GM21825 (cell line): ENCODE results near the gene INTS14.

Experiments
- ATAC-seq: cut with Tn5 transposase; IDR thresholded peaks from one replicate; pipeline ENCODE4 v1.9.1; 2021; ENCODE audit warnings: mild to moderate bottlenecking, moderate library complexity; ENCODE audit not compliant: unreplicated experiment

The INTS14 gene

DNA sequence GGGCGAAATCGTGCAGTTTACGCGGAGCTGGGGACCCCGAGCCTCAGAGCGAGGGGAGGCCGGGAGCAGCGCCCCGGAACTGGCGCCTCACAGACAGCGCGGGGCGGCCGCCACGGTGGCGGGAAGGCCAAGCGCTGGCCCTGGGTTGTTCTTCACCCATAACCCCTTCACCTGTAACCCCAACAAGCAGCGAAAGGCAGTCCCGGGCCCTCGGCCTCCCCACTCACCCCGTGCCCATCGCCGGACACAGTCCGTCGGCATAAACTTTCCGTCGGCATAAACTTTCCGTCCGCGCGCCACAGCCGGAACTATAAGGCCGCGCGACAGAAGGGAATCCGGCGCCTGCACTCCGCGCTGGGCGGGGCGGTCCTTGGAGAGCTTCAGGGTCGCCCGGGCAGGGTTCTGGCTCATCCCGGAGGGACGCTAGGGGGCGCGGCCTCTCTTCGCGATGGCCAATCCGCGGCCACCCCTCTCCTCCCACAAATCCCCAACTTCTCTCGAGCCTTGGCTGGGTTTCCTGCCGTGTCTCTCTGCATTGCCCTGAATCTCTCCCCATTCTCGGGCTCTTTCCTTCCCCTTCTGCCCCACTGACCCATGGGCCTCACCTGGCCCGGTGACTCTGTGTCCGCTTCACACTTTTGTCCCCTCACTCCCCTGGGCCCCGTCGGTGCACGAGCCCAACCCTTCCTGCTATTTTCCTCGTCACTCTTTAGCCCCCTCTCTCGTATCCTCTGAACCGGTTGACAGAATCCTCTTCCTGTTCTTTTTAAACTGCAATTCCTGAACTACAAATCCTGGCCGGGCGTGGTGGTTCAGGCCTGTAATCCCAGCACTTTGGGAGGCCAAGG lies at the start of gene INTS14:
INTS14 (minus strand) TSS at position 261 of the 848 bp plus-strand sequence. CDS start 3,751 bp downstream, outside the sequence.
- ATAC-seq: peak; percentile 93

DNA sequence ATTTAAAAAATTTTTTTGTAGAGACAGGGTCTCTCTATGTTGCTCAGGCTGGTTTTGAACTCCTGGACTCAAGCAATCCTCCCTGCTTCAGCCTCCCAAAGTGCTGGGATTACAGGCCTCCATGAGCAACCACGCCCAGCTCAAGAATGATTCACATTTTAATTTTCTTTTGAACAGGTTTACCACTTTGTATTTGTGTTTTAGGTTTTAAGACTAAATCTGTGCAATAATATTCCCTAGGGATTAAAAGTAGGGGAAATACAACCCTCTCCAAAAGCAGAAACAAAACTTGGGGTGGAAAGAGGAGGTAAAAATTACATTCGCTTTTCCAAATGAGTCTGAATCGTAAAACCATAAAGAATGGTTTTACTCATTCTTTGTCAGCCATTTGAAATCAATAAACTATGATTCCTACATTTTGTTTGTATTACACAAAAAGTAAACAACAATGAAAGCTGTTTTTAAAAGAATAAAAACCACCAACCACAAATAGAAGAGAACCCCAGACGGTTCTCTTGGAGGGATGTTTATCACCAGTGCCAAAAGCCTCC lies 48.6 kb upstream of the INTS14 start:
- no peak for ATAC-seq

- ATAC-seq: no peak
Observed at GRCh38 chr15:65655457-65655856, 44.5 kb upstream of the INTS14 start.

DNA sequence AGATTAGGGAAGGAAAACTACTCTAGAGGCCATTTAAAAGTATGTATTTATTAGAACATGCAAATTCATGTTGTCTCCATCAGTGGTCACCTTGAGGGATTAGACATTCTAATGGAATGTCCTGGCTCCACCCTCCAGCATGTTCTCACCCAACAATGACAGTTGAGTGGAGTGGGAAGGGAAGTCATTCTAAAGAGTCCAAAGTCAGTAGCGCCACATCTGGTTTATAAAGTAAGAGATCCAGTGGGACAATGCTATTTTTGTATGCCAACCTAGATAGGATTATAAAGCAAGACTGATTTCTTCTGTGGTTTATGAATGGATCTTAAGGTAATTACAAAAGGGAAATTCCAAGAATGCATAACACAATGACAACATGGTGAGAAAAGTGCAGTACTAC lies 44.1 kb upstream of the INTS14 start:
- no peak for ATAC-seq

DNA sequence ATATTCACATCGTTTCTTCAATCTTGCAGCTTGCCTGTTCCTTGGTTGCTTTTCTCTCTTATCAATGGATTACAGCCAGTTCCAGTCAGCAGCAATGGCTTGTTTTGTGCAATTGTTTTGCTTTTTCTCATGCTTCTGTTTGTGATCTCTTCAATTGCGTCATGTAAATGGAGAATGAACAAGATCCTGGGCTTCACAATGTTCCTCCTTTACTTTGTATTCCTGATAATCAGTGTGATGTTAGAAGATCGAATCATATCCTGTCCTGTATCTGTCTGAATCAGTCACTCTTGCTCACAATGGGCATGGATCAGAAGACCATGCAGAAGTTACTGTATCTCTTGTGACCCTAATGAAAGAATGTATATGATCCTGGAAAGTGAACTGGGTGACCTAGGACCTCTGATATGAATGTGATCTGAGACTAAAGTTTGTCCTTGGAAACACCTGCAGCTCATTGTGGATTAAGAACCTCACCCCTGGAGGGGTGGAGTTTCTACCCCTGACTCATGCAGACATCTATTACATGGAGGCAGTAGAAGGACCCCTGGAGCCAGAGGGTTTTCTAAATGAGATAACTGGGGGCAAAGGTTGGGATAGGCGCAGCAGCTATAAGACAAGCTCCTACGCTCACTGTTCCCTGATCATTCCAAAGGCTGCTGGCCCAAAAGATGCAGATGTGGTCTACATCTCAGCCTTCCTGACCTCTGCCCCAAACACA lies 43.0 kb upstream of the INTS14 start:
- no peak for ATAC-seq

- ATAC-seq: no peak
Observed at GRCh38 chr15:65653341-65653740, 42.4 kb upstream of the INTS14 start.

GRCh38 chr15:65651831-65652749 lies 41.2 kb upstream of the INTS14 start:
- no peak for ATAC-seq

GRCh38 chr15:65651042-65651322 lies 40.1 kb upstream of the INTS14 start:
- no peak for ATAC-seq

- ATAC-seq: no peak
Observed at GRCh38 chr15:65650312-65651041, 39.5 kb upstream of the INTS14 start.

DNA sequence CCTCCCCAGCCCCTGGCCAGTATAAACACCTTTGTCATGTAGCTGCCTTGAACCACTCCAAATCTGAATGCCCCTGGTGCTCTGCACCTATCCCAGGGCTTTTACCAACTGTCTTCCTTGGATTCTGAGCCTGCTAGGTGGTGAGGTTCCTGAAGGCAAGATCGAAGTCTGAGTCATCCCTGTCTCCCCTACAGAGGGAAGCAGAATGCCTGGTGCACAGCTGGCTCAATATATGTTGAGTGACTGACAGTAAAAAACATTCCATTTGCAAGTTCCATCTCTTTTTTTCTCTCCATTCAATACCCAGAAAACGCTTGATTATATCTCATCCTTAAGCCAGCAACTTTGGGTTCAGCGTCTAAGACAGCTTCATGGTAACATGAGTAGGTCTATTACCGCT lies 35.6 kb upstream of the INTS14 start:
- ATAC-seq: no peak

DNA sequence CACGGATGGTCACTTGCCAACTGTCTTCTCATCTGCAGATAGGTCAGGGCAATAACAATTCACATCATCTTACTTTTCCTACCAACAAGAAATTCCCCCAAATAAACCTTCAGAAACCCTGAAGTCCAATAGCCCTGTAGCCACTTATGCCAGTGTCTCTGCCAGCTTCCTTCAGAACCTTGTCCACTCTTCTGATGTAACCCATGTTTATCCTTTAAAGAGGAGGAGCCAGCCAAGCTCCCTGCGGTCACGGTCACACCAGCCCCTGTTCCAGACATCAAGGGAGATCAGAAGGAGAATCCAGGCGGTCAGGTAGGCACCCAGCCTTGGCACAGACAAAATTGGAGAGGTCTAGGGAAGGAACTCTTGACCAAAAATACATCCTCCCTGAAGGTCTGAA lies 34.5 kb upstream of the INTS14 start:
- no peak for ATAC-seq

DNA sequence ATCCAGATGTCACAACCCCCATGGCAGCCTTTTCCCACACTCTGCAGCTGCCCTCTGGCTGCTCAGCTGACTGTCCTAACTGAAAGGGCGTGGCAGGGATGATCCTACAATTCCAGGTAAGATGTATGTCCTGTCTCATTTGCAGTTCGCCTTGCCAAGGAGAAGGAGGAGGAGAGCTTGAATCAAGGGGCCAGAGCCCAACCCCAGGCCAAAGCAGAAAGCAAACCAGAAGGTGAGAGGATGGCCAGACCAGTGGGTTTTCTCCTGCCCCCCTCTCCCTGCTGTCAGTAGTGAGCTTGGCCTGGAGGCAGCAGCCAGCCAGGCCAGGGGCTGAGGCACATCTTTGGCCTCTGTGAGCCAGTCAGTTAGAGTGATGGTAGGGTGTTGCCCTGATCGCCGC lies 33.4 kb upstream of the INTS14 start:
- ATAC-seq: no peak

DNA sequence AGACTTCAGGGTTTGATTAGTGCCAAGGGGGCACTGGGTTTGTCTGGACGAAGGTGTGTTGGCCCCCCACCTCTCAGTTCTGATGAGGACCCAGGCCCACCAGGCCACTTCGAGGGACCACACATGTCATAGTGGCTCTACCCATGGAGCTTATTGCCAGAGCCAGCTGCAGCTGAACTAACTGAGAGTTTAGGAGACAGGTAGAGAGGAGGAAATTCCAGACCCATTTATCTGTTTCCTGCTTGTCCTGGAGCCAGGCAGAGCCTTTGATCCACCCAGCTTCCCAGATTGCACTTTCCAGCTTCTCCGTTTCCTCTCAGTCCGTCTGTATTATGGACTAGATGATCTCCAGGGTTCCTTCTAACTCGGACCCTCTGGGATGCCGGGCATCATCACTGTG lies 31.7 kb upstream of the INTS14 start:
- ATAC-seq: no peak

- ATAC-seq: no peak
Observed at GRCh38 chr15:65641768-65642475, 31.0 kb upstream of the INTS14 start.

- no peak for ATAC-seq
Observed at GRCh38 chr15:65639509-65639908, 28.6 kb upstream of the INTS14 start.

GRCh38 chr15:65638681-65639089 lies 27.8 kb upstream of the INTS14 start:
- ATAC-seq: no peak

- ATAC-seq: no peak
Observed at GRCh38 chr15:65638109-65638508, 27.2 kb upstream of the INTS14 start.

GRCh38 chr15:65634356-65634755 lies 23.4 kb upstream of the INTS14 start:
- no peak for ATAC-seq

GRCh38 chr15:65633752-65634151 lies 22.8 kb upstream of the INTS14 start:
- no peak for ATAC-seq
